SU-DHL-6 (cell line): ENCODE measurements around the gene RNU6-1.

Experiments used
- EZH2phosphoT487 ChIP-seq: fragments of 200-600 bp; sonication (generic), shearing (Covaris generic); conservative IDR thresholded peaks from 2 replicates; pipeline ENCODE4 v1.6.1; 2018; ENCODE audit warnings: mild to moderate bottlenecking, antibody characterized with exemption, low read length, moderate library complexity, mixed read lengths
- TF ChIP-seq, protein P1 (sequence below): fragments of 200-600 bp; sonication (generic); IDR thresholded peaks from one replicate; pipeline ENCODE4 v1.5.1; 2017; ENCODE audit warnings: antibody characterized with exemption, mild to moderate bottlenecking, low read length, moderate library complexity; ENCODE audit not compliant: insufficient read depth, poor library complexity, severe bottlenecking

DNA sequence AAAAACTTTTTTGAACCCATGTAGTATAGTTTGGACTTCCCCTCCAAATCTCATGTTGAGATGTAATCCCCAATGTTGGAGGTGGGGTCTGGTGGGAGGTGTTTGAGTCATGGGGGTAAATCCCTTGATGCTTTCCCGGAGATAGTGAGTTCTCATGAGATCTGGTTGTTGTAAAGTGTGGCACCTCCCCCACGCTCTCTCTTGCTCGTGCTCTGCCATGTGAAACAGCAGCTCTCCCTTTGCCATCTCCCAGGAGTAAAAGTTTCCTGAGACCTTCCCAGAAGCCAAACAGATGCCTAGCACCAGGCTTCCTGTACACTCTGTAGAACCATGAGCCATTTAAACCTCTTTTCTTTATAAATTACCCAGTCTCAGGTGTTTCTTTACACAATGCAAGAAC, 16.0 kb upstream of the RNU6-1 start:
- no peak for TF ChIP-seq EZH2phosphoT487
- TF ChIP-seq, protein P1, sequence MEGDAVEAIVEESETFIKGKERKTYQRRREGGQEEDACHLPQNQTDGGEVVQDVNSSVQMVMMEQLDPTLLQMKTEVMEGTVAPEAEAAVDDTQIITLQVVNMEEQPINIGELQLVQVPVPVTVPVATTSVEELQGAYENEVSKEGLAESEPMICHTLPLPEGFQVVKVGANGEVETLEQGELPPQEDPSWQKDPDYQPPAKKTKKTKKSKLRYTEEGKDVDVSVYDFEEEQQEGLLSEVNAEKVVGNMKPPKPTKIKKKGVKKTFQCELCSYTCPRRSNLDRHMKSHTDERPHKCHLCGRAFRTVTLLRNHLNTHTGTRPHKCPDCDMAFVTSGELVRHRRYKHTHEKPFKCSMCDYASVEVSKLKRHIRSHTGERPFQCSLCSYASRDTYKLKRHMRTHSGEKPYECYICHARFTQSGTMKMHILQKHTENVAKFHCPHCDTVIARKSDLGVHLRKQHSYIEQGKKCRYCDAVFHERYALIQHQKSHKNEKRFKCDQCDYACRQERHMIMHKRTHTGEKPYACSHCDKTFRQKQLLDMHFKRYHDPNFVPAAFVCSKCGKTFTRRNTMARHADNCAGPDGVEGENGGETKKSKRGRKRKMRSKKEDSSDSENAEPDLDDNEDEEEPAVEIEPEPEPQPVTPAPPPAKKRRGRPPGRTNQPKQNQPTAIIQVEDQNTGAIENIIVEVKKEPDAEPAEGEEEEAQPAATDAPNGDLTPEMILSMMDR: no peak
